Measurements from ENCODE around the gene SARDH.

Gene SARDH

GRCh38 chr9:133699546-133699945 lies 38.6 kb downstream of the SARDH start:
- DNase-seq: no peak

GRCh38 chr9:133696071-133696472 lies 42.1 kb downstream of the SARDH start:
- no peak for DNase-seq

DNA sequence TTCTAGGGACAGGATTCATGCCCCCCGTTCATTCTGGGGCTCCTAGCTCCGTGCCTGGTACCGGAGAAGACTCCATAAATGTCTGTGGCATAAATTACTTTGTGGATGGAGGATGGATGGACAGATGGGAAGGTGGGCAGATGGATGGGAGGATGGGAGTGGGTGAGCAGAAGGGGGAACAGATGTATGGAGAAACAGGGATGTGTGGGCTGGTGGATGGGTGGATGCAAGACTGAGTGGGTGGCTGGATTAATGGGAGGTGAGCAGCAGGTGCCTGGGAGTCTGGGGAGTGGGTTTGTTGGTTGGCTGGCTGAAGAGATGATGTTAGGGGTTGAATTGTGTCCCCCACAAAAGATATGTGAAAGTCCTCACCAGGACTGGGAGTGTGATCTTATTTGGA lies 43.5 kb downstream of the SARDH start:
- no peak for DNase-seq

GRCh38 chr9:133693703-133694529 lies 44.2 kb downstream of the SARDH start:
- DNase-seq: no peak

- DNase-seq: no peak
These were observed 45.0 kb downstream of the SARDH start for GRCh38 chr9:133693116-133693515.

- no peak for DNase-seq
These were observed 45.7 kb downstream of the SARDH start for GRCh38 chr9:133692364-133692985.

GRCh38 chr9:133691626-133692363 lies 46.4 kb downstream of the SARDH start:
- no peak for DNase-seq

DNA sequence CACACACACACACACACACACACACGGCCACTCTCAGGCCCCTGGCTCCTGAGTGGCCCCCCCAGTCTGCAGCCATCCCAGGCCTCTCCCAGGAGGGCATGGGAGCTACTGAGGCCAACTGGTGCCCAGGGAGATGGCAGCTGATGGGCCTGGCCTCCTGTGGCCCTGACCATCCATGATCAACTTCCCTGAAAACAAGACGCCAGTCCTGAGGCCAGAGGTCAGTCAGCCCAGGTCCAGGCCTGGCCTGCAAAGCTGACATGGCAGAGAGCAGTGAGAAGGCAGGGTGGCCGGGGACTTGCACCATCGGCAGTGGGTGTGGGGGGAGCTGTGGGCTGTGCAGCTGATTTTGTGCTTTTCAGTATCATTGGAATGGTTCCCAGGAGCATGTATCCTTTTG lies 47.0 kb downstream of the SARDH start:
- no peak for DNase-seq

GRCh38 chr9:133690081-133690561 lies 48.0 kb downstream of the SARDH start:
- DNase-seq: no peak

DNA sequence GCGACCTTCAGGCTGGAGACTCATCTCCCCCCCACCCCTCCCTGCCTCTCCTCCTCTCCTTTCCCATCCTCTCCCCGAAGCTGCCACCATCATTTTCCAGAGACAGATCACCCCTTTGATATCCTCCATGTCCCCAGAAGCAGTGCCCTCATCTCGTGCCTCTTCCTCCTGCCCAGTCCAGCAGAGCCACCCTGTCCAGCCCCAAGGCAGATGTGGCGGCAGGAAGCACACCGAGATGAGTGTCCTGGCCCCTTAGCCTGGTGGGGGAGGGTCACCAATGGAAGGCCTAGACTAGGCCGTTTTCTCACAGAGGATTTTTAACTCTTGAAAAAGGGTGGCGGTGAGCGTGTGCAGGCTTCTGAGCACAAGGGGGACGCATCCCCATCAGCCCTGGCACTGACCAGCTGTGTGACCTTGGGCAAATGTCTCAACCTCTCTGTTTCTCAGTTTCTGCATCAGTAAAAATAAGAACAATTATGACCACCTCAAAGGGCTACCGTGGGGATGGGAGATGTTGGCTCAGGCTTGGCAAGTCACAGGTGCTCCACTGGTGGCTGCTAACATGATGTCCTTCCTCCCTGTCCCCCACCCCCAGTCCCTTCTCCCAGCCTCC lies 48.9 kb downstream of the SARDH start:
- no peak for DNase-seq

- DNase-seq: no peak
These were observed 50.0 kb downstream of the SARDH start for GRCh38 chr9:133687856-133688761.

DNA sequence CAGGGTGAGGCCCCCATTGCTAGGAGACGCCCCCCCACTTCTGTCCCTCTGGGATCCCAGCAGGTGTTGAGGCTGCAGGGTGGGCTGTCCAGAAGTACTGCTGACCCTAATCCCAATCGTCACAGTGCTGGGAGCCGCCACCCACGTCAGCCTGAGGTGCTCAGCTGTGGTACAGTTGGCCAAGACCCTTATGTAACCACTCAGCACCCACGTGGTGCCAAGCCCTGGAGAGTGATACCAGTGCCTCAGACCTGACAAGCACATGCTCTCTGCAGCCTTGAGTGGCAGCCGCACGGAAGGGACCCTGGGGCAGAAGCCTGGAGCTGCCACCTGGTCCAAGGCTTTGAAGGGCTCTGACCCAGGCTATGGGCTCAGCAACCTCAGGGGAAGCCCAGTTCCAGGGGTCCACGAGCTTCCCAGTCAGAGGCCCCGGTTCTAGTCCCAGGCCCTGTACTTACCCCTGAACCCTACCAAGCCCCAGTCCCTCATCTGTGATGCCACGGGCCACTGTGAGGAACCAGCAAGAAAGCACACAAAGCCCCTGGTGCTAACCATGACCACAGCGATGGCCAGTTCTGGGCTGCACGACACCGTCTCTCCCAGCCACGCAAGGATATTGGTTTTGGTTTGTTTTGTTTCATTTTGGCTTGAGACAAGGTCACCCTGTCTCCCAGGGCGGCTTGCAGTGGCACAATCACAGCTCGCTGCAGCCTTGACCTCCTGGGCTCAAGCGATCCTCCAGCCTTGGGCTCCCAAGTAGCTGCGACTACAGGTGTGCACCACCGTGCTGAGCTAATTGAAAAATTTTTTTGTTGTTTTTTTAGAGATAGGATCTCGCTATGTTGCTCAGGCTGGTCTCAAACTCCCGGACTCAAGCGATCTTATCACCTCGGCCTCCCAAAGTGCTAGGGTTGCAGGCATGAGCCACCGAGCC lies 51.2 kb downstream of the SARDH start:
- no peak for DNase-seq

DNA sequence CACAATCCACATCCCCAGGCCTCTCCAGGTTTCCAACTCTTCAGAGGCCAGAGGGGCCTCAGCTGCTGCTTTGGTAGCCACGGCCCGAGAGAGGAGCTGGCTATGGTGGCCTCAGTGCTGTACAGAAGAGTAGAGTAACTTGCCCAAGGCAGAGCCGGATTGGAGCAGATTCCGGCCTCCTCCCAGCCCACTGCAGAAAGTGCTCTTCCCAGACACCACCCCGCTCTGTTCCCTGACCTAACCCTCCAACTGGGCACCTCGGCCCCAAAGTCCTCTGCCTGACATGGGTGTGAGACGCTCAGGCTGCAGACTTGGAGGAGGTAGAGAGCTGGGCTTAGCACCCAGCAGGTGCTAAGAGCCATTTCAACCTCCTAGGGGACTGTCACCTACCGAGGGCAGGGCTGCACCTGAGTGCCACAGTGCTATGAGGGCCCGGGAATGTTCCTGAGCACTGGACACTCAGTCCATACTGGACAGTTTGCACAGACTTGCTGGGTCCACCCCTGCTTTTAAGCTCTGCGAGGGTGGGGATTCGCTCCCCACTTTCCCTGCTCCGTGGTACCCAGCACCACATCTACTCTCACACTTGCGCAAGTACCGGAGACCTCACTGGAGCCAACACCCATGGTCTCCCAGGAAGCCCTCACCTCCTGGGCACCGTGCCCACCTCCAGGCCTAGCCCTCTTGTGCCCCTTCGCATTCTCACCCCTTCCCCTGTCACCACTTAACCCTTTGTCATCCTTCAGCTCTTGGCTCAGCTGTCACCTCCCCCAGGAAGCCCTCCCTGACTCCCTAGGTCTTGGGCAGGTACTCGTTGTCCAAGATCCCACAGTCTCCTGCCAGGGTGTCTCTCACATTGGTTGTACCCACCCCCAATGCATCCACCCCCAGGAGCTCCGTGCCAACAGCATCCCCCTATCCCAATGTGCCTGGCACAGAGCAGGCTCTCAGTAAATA lies 52.2 kb downstream of the SARDH start:
- no peak for DNase-seq

- DNase-seq: no peak
These were observed 53.2 kb downstream of the SARDH start for GRCh38 chr9:133684936-133685361.

- DNase-seq: no peak
These were observed 53.8 kb downstream of the SARDH start for GRCh38 chr9:133684121-133684935.

DNA sequence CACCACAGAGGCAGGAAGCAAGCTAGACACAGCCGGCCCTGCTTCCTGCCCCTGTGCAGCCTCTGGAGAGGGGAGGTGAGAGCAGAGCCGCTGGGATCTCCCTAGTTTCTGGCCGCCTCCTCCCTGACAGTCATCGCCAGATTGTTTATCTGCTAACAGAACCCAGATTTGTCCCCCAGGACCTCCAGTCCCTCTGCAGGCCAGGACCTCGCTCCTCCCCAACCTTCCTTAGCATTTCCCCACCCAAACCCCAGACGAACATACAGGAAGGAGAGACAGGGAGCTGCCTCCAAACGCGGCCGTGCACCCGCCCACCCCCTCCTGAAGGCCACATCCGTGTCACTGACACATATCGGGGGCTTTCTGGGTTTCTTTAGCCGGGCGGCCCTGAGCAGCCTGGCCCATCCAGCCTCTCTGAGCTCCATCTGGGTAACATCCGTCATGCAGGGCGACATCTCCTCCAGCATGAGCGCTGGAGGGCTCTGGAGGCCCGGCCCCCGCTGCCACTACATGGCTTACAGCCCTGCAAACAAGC lies 54.5 kb downstream of the SARDH start:
- no peak for DNase-seq

GRCh38 chr9:133682818-133683585 lies 55.1 kb downstream of the SARDH start:
- no peak for DNase-seq
